Activated CD4-positive, alpha-beta T cell treated with anti-CD3 and anti-CD28 coated beads for 24 hours (primary cell): ENCODE measurements around the gene CDHR2.

Source experiments
- DNase-seq, 2 donors: peaks; one replicate each; pipeline ENCODE4 v3.0.0-alpha.2; 2020; ENCODE audit warnings: low read depth in 2 of 2

CDHR2 gene

GRCh38 chr5:176548967-176549444 lies at the start of gene CDHR2:
Gene CDHR2 (plus strand): TSS chr5:176549342. CDS start chr5:176565353, 16,011 bp downstream.
- DNase-seq, result no peak

- DNase-seq, result no peak
Observed at GRCh38 chr5:176500511-176500910, 48.6 kb upstream of the CDHR2 start.

GRCh38 chr5:176501333-176501732 lies 47.8 kb upstream of the CDHR2 start:
- DNase-seq, result no peak

GRCh38 chr5:176503496-176503895 lies 45.6 kb upstream of the CDHR2 start:
- no peak for DNase-seq

GRCh38 chr5:176507911-176508310 lies 41.2 kb upstream of the CDHR2 start:
- no peak for DNase-seq

- no peak for DNase-seq
Observed at GRCh38 chr5:176508603-176509002, 40.5 kb upstream of the CDHR2 start.

GRCh38 chr5:176513788-176514187 lies 35.4 kb upstream of the CDHR2 start:
- no peak for DNase-seq

- DNase-seq, result no peak
Observed at GRCh38 chr5:176514244-176514950, 34.7 kb upstream of the CDHR2 start.

- DNase-seq, result no peak
Observed at GRCh38 chr5:176515396-176515795, 33.7 kb upstream of the CDHR2 start.

GRCh38 chr5:176517053-176517661 lies 32.0 kb upstream of the CDHR2 start:
- no peak for DNase-seq

- DNase-seq, result no peak
Observed at GRCh38 chr5:176519810-176520720, 29.1 kb upstream of the CDHR2 start.

- DNase-seq, result no peak
Observed at GRCh38 chr5:176521286-176521685, 27.9 kb upstream of the CDHR2 start.

GRCh38 chr5:176521699-176522263 lies 27.4 kb upstream of the CDHR2 start:
- DNase-seq, result no peak

GRCh38 chr5:176524138-176524537 lies 25.0 kb upstream of the CDHR2 start:
- no peak for DNase-seq

- no peak for DNase-seq
Observed at GRCh38 chr5:176524987-176525386, 24.2 kb upstream of the CDHR2 start.

- no peak for DNase-seq
Observed at GRCh38 chr5:176525677-176526076, 23.5 kb upstream of the CDHR2 start.

GRCh38 chr5:176526462-176526861 lies 22.7 kb upstream of the CDHR2 start:
- no peak for DNase-seq

GRCh38 chr5:176527246-176528222 lies 21.6 kb upstream of the CDHR2 start:
- DNase-seq, result no peak

GRCh38 chr5:176528301-176528700 lies 20.8 kb upstream of the CDHR2 start:
- no peak for DNase-seq

GRCh38 chr5:176528761-176529115 lies 20.4 kb upstream of the CDHR2 start:
- DNase-seq, result no peak
